ENCODE measurements around the gene PLCXD3. TPM values are rescaled to one million over a fixed set of nuclear protein-coding genes. Genes with fewer than 3 reads are reported as not detected.

PLCXD3 gene
- total RNA-seq, 1 experiment from 2014 or later, result 0.11 TPM

DNA sequence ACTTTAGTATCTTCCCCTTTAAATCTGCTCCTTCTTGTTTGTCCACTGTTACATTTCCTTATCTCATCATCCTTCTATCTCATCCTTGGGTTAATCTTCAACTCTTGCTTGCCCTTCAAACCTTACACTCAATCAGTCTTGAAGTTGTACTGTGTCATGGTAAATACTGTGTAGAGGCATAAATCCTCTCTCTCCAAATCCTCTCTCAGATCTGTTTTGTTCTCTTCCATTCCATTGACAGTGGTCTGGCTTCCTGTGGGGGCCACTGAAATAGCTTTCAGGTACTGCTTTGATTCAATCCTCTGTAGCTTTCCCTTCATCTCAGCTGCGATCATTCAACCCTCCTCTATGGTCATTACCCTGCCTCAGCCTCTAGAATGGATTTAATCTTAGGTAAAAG is 104.0 kb downstream of the PLCXD3 start:
- intact Hi-C loops (cut with micrococcal nuclease; ENCODE audit: unreplicated experiment), result no loop called here
- Histone ChIP-seq H3K9me3 (ENCODE audit: insufficient read depth, low read depth) (no peaks in the 10 kb centered on the region), H3K4me2 (no peak overlapping the region), H3K4me3 (no peak overlapping the region), H3K79me2 (ENCODE audit: low read depth) (no peaks in the 10 kb centered on the region), H3K36me3 (ENCODE audit: low read depth) (no peaks in the 10 kb centered on the region), H2AFZ (no peak overlapping the region), H3F3A (ENCODE audit: insufficient read depth, low read depth) (no peaks in the 10 kb centered on the region), H3K27me3 (ENCODE audit: insufficient read depth, low read depth) (no peaks in the 10 kb centered on the region), H3K9me2 (ENCODE audit: insufficient read depth) (no peaks in the 10 kb centered on the region), H3K4me1 (replicated peaks; ENCODE audit: insufficient read depth) (no peaks in the 10 kb centered on the region), H3K27ac (no peak overlapping the region), H4K20me1 (ENCODE audit: insufficient read depth) (no peaks in the 10 kb centered on the region)
- POLR2A ChIA-PET (ENCODE audit: unreplicated experiment), result no interaction called here
- no peak for TF ChIP-seq EZH2 (IDR thresholded peaks at IDR 0.05; ENCODE audit: low read depth)
- TF ChIP-seq, protein P1, sequence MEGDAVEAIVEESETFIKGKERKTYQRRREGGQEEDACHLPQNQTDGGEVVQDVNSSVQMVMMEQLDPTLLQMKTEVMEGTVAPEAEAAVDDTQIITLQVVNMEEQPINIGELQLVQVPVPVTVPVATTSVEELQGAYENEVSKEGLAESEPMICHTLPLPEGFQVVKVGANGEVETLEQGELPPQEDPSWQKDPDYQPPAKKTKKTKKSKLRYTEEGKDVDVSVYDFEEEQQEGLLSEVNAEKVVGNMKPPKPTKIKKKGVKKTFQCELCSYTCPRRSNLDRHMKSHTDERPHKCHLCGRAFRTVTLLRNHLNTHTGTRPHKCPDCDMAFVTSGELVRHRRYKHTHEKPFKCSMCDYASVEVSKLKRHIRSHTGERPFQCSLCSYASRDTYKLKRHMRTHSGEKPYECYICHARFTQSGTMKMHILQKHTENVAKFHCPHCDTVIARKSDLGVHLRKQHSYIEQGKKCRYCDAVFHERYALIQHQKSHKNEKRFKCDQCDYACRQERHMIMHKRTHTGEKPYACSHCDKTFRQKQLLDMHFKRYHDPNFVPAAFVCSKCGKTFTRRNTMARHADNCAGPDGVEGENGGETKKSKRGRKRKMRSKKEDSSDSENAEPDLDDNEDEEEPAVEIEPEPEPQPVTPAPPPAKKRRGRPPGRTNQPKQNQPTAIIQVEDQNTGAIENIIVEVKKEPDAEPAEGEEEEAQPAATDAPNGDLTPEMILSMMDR (conservative IDR thresholded peaks at IDR 0.05), result no peak
- no peak for DNase-seq
- no TSS peak for BruUV-seq (replicated peaks)
- CTCF ChIA-PET, result no interaction called here

DNA sequence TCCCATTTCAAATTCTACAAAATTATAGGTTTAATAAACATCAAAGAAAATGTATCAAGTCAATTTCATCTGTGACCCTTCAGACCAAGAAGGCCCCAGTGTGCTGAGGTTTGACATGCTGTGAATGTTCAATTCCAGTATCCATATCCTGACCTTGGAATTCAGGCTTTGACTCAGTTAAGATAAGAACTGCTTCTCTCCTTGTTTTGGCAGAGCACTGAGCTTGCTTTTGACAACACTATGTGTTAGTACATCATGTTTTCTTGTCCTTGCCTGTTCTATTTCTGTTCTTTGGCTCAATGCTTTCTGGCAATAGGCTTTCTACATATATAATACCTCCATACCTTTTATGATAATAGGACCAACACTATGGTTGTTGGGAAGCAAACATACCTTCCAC is 105.6 kb downstream of the PLCXD3 start:
- no peaks in the 10 kb centered on the region for H3K36me3 ChIP-seq (ENCODE audit: low read depth)
- no peak for DNase-seq
- no peak overlapping the region for H3K4me2 ChIP-seq
- no peak overlapping the region for H2AFZ ChIP-seq
- intact Hi-C loops (cut with micrococcal nuclease; ENCODE audit: unreplicated experiment), result no loop called here
- H3K4me1 ChIP-seq (replicated peaks; ENCODE audit: insufficient read depth), result no peaks in the 10 kb centered on the region
- POLR2A ChIA-PET (ENCODE audit: unreplicated experiment), result no interaction called here
- BruUV-seq (replicated peaks), result no TSS peak
- H3K9me3 ChIP-seq (ENCODE audit: insufficient read depth, low read depth), result no peaks in the 10 kb centered on the region
- H3K4me3 ChIP-seq, result no peak overlapping the region
- H3K9me2 ChIP-seq (ENCODE audit: insufficient read depth), result no peaks in the 10 kb centered on the region
- no peaks in the 10 kb centered on the region for H3K79me2 ChIP-seq (ENCODE audit: low read depth)
- TF ChIP-seq, protein P1 (conservative IDR thresholded peaks at IDR 0.05), result no peak
- TF ChIP-seq EZH2 (IDR thresholded peaks at IDR 0.05; ENCODE audit: low read depth), result no peak
- H3F3A ChIP-seq (ENCODE audit: insufficient read depth, low read depth), result no peaks in the 10 kb centered on the region
- H4K20me1 ChIP-seq (ENCODE audit: insufficient read depth), result no peaks in the 10 kb centered on the region
- CTCF ChIA-PET, result no interaction called here
- H3K27me3 ChIP-seq (ENCODE audit: insufficient read depth, low read depth), result no peaks in the 10 kb centered on the region
- H3K27ac ChIP-seq, result no peak overlapping the region

DNA sequence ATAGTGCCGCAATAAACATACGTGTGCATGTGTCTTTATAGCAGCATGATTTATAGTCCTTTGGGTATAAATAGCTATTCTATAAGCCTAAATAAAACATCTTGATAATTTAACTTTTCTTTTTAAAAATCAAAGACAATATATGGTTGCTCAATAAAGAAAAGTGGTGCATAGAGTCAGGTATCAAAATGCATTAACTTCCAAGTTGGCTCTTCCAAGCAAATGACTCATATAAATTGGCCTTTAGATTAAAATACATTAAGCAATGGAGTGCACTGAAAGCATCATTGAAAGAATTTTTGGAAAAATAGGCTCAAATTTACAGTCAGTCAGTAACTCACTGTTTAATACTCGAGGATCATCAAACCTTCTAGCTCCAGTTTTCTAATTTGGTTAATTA is 106.6 kb downstream of the PLCXD3 start:
- Histone ChIP-seq H3K9me3 (ENCODE audit: insufficient read depth, low read depth) (no peaks in the 10 kb centered on the region), H3K27ac (no peak overlapping the region), H3K9me2 (ENCODE audit: insufficient read depth) (no peaks in the 10 kb centered on the region), H4K20me1 (ENCODE audit: insufficient read depth) (no peaks in the 10 kb centered on the region), H3K36me3 (ENCODE audit: low read depth) (no peaks in the 10 kb centered on the region), H3K4me2 (no peak overlapping the region), H3K79me2 (ENCODE audit: low read depth) (no peaks in the 10 kb centered on the region), H3K4me3 (no peak overlapping the region), H2AFZ (no peak overlapping the region), H3K4me1 (replicated peaks; ENCODE audit: insufficient read depth) (no peaks in the 10 kb centered on the region), H3F3A (ENCODE audit: insufficient read depth, low read depth) (no peaks in the 10 kb centered on the region), H3K27me3 (ENCODE audit: insufficient read depth, low read depth) (no peaks in the 10 kb centered on the region)
- DNase-seq, result no peak
- ChIA-PET CTCF (no interaction called here), POLR2A (ENCODE audit: unreplicated experiment) (no interaction called here)
- intact Hi-C loops (cut with micrococcal nuclease; ENCODE audit: unreplicated experiment), result no loop called here
- BruUV-seq (replicated peaks), result no TSS peak
- no peak for TF ChIP-seq EZH2 (IDR thresholded peaks at IDR 0.05; ENCODE audit: low read depth)

DNA sequence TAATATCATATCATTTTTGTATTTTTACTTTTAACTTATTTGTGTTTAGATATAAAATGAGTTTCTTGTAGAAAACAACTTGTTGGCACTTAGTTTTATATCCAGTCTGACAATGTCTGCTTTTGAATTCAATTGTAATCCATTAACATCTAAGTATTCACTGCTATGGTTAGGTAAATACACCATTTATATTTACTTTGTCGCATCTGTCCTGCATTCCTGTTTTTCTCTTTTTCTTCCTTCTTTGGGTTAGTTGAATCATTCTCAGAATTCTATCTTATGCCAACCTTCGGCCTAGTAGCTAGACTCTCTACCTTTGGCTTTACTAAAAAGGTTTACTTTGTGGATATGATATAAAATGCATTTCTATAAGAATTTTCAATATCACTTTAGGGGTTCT is 107.6 kb downstream of the PLCXD3 start:
- Histone ChIP-seq H4K20me1 (ENCODE audit: insufficient read depth) (no peaks in the 10 kb centered on the region), H3K79me2 (ENCODE audit: low read depth) (no peaks in the 10 kb centered on the region), H3K9me3 (ENCODE audit: insufficient read depth, low read depth) (no peaks in the 10 kb centered on the region), H3K36me3 (ENCODE audit: low read depth) (no peaks in the 10 kb centered on the region), H3K27me3 (ENCODE audit: insufficient read depth, low read depth) (no peaks in the 10 kb centered on the region), H3K9me2 (ENCODE audit: insufficient read depth) (no peaks in the 10 kb centered on the region), H3K4me1 (replicated peaks; ENCODE audit: insufficient read depth) (no peaks in the 10 kb centered on the region), H2AFZ (no peak overlapping the region), H3K4me3 (no peak overlapping the region), H3F3A (ENCODE audit: insufficient read depth, low read depth) (no peaks in the 10 kb centered on the region), H3K4me2 (no peak overlapping the region), H3K27ac (no peak overlapping the region)
- TF ChIP-seq EZH2 (IDR thresholded peaks at IDR 0.05; ENCODE audit: low read depth), result no peak
- CTCF ChIA-PET, result no interaction called here
- intact Hi-C loops (cut with micrococcal nuclease; ENCODE audit: unreplicated experiment), result no loop called here
- no TSS peak for BruUV-seq (replicated peaks)
- no peak for DNase-seq
- POLR2A ChIA-PET (ENCODE audit: unreplicated experiment), result no interaction called here

Measured in PC-9 (cell line).